Measurements from ENCODE around the gene RAP1B. TPM values are rescaled to one million over a fixed set of nuclear protein-coding genes. Genes with fewer than 3 reads are reported as not detected.

RAP1B gene
- total RNA-seq, 1 donor from 2014 or later: 252 TPM

DNA sequence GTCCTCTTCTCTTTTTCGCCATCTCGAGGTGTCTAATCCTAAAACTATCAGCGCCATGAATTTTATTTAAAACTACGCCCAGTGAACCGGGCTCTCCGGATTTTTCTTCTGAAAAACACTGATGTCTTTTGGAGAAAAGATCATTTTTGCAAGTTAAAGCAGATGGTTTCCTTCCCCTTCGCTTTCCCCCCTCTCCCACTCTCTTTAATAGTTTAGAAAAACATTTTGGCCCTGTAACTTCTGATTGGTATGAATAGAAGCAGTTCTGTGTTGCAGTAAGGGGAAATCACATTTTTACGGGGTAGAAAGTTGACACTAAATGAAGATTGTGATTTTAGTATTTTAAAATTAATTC, 1.1 kb downstream of the RAP1B start:
- Histone ChIP-seq H3K4me1 (peaks cover 42% of the 10 kb centered on the region), H4K20me1 (ENCODE audit: low read depth) (peaks cover 42% of the 10 kb centered on the region), H3K9ac (peak overlapping the region; percentile 85), H3K27ac (peak overlapping the region; percentile 79), H3K4me2 (peak overlapping the region; percentile 99), H3K79me2 (ENCODE audit: low read depth) (peaks cover 56% of the 10 kb centered on the region), H3F3A (ENCODE audit: low read depth) (peaks cover 36% of the 10 kb centered on the region), H3K4me3 (peak overlapping the region; percentile 94), H3K27me3 (no peaks in the 10 kb centered on the region), H3K36me3 (peaks cover 6% of the 10 kb centered on the region), H2AFZ (replicated peaks) (no peak overlapping the region), H3K9me3 (ENCODE audit: low read depth) (no peaks in the 10 kb centered on the region)
- peak overlapping the region; percentile 7 for H3K27ac Mint-ChIP-seq
- TF ChIP-seq EZH2phosphoT487 (IDR thresholded peaks at IDR 0.05) (no peak), EZH2 (IDR thresholded peaks at IDR 0.05) (no peak)
- TF ChIP-seq, protein P1, sequence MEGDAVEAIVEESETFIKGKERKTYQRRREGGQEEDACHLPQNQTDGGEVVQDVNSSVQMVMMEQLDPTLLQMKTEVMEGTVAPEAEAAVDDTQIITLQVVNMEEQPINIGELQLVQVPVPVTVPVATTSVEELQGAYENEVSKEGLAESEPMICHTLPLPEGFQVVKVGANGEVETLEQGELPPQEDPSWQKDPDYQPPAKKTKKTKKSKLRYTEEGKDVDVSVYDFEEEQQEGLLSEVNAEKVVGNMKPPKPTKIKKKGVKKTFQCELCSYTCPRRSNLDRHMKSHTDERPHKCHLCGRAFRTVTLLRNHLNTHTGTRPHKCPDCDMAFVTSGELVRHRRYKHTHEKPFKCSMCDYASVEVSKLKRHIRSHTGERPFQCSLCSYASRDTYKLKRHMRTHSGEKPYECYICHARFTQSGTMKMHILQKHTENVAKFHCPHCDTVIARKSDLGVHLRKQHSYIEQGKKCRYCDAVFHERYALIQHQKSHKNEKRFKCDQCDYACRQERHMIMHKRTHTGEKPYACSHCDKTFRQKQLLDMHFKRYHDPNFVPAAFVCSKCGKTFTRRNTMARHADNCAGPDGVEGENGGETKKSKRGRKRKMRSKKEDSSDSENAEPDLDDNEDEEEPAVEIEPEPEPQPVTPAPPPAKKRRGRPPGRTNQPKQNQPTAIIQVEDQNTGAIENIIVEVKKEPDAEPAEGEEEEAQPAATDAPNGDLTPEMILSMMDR (IDR thresholded peaks at IDR 0.05): no peak
- peaks cover 16% of the 10 kb centered on the region for H3K36me3 Mint-ChIP-seq
- no peaks in the 10 kb centered on the region for H3K9me3 Mint-ChIP-seq
- peak overlapping the region; percentile 95 for H3K4me3 Mint-ChIP-seq
- H3K4me1 Mint-ChIP-seq: peaks cover 43% of the 10 kb centered on the region
- peaks cover 4% of the 10 kb centered on the region for H3K27me3 Mint-ChIP-seq (ENCODE audit: insufficient read depth, low read depth)
- DNase-seq (ENCODE audit: low spot score): no peak

DNA sequence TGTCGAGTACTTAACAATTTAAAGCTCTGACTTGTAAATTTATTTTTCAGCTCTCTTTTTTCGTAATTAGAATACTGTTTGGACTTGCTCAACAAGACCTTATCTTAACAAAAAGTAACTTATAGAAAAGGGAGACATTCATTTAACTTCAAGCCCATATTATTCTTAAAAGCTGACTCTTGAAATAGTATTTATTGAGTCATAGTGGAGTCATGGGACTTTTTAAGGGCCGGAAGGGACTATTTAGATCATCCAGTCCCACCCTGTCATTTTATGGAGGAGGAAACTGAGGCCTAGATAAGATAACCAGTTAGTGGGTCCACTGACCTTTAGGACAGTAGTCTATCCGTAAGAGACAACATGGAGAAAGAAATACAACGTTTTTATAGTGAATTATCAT, 1.5 kb downstream of the RAP1B start:
- Histone ChIP-seq H3F3A (ENCODE audit: low read depth) (peaks cover 32% of the 10 kb centered on the region), H3K79me2 (ENCODE audit: low read depth) (peaks cover 61% of the 10 kb centered on the region), H3K9me3 (ENCODE audit: low read depth) (no peaks in the 10 kb centered on the region), H3K4me3 (peak overlapping the region; percentile 94), H4K20me1 (ENCODE audit: low read depth) (peaks cover 42% of the 10 kb centered on the region), H3K4me1 (peaks cover 42% of the 10 kb centered on the region), H3K27ac (no peak overlapping the region), H3K4me2 (peak overlapping the region; percentile 99), H3K9ac (peak overlapping the region; percentile 85), H3K36me3 (peaks cover 6% of the 10 kb centered on the region), H3K27me3 (no peaks in the 10 kb centered on the region), H2AFZ (replicated peaks) (no peak overlapping the region)
- DNase-seq (ENCODE audit: low spot score): no peak
- Mint-ChIP-seq H3K36me3 (peaks cover 18% of the 10 kb centered on the region), H3K27me3 (ENCODE audit: insufficient read depth, low read depth) (peaks cover 4% of the 10 kb centered on the region), H3K27ac (peak overlapping the region; percentile 7), H3K9me3 (no peaks in the 10 kb centered on the region), H3K4me1 (peaks cover 43% of the 10 kb centered on the region), H3K4me3 (peak overlapping the region; percentile 95)
- TF ChIP-seq, protein P1 (IDR thresholded peaks at IDR 0.05): no peak
- no peak for TF ChIP-seq EZH2 (IDR thresholded peaks at IDR 0.05)
- no peak for TF ChIP-seq EZH2phosphoT487 (IDR thresholded peaks at IDR 0.05)

DNA sequence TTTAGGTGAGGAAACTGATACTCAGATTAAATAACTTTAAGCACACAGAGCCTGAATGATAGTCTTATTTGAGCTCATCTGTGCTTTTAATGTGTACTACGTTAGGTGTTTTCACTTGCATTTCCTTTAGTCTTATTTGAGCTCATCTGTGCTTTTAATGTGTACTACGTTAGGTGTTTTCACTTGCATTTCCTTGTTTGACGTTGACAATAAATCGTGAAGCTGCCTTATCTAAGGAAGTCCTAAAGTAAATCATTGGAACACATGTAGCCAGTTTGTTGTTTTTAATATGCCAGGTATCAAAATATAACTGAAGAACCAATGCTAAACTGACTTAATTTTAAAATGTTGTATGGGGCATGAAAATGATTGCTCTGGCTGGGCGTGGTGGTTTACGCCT, 2.0 kb downstream of the RAP1B start:
- peaks cover 65% of the 10 kb centered on the region for H3K79me2 ChIP-seq (ENCODE audit: low read depth)
- H2AFZ ChIP-seq (replicated peaks): no peak overlapping the region
- H3K36me3 ChIP-seq: peaks cover 6% of the 10 kb centered on the region
- Mint-ChIP-seq H3K27me3 (ENCODE audit: insufficient read depth, low read depth) (peaks cover 4% of the 10 kb centered on the region), H3K4me1 (peaks cover 42% of the 10 kb centered on the region), H3K36me3 (peaks cover 22% of the 10 kb centered on the region), H3K4me3 (peak overlapping the region; percentile 95), H3K27ac (peak overlapping the region; percentile 25), H3K9me3 (no peaks in the 10 kb centered on the region)
- DNase-seq (ENCODE audit: low spot score): no peak
- H3K9ac ChIP-seq: no peak overlapping the region
- no peak for TF ChIP-seq EZH2 (IDR thresholded peaks at IDR 0.05)
- TF ChIP-seq, protein P1 (IDR thresholded peaks at IDR 0.05): no peak
- no peak for TF ChIP-seq EZH2phosphoT487 (IDR thresholded peaks at IDR 0.05)
- H3K4me1 ChIP-seq: peaks cover 39% of the 10 kb centered on the region
- no peaks in the 10 kb centered on the region for H3K27me3 ChIP-seq
- no peak overlapping the region for H3K27ac ChIP-seq
- H3F3A ChIP-seq (ENCODE audit: low read depth): peaks cover 28% of the 10 kb centered on the region
- H3K9me3 ChIP-seq (ENCODE audit: low read depth): no peaks in the 10 kb centered on the region
- peaks cover 43% of the 10 kb centered on the region for H4K20me1 ChIP-seq (ENCODE audit: low read depth)
- H3K4me3 ChIP-seq: peak overlapping the region; percentile 94
- H3K4me2 ChIP-seq: peak overlapping the region; percentile 99
